Parathyroid adenoma (tissue), 2 donors: ENCODE results near the gene CMBL.

Experiments used
- H2AFZ ChIP-seq: fragments of 300-600 bp; sonication (generic); one replicate; pipeline ENCODE4 v1.7.0; 2017; ENCODE audit warnings: antibody characterized with exemption, mild to moderate bottlenecking
- H3K27ac ChIP-seq: fragments of 300-600 bp; sonication (generic); one replicate; pipeline ENCODE4 v1.7.0; 2017
- H3K27me3 ChIP-seq: fragments of 300-600 bp; sonication (generic); one replicate; pipeline ENCODE4 v1.7.0; 2017; ENCODE audit warnings: low read length; ENCODE audit not compliant: control insufficient read depth, insufficient read depth
- H3K36me3 ChIP-seq: fragments of 300-600 bp; sonication (generic); one replicate; pipeline ENCODE4 v1.7.0; 2017; ENCODE audit warnings: low read length; ENCODE audit not compliant: control insufficient read depth, insufficient read depth
- H3K4me1 ChIP-seq: fragments of 300-600 bp; sonication (generic); one replicate; pipeline ENCODE4 v1.7.0; 2017; ENCODE audit warnings: control low read depth
- H3K4me2 ChIP-seq: fragments of 300-600 bp; sonication (generic); one replicate; pipeline ENCODE4 v1.7.0; 2017; ENCODE audit warnings: low read length
- H3K4me3 ChIP-seq: fragments of 300-600 bp; sonication (generic); one replicate; pipeline ENCODE4 v1.7.0; 2017; ENCODE audit warnings: low read depth, low read length
- H3K79me2 ChIP-seq: fragments of 300-600 bp; sonication (generic); one replicate; pipeline ENCODE4 v1.7.0; 2017; ENCODE audit warnings: control low read depth
- H3K9ac ChIP-seq: fragments of 300-600 bp; sonication (generic); one replicate; pipeline ENCODE4 v1.7.0; 2017; ENCODE audit warnings: mild to moderate bottlenecking
- H3K9me3 ChIP-seq: fragments of 300-600 bp; sonication (generic); one replicate; pipeline ENCODE4 v1.7.0; 2017; ENCODE audit warnings: low read length; ENCODE audit not compliant: control insufficient read depth
- TF ChIP-seq, protein P1 (sequence below): fragments of 300-600 bp; sonication (generic); IDR thresholded peaks from one replicate; pipeline ENCODE4 v1.7.0; 2017; ENCODE audit warnings: antibody characterized with exemption, mild to moderate bottlenecking
- donor health status: primary hyperparathyroidism.

The CMBL gene

GRCh38 chr5:10289991-10290390 lies 17.7 kb downstream of the CMBL start:
- H3K27me3 ChIP-seq, result no peaks in the 10 kb centered on the region
- no peaks in the 10 kb centered on the region for H3K79me2 ChIP-seq
- H3K4me3 ChIP-seq, result no peak overlapping the region
- no peaks in the 10 kb centered on the region for H3K9me3 ChIP-seq
- peaks cover 29% of the 10 kb centered on the region for H3K4me1 ChIP-seq
- no peaks in the 10 kb centered on the region for H3K36me3 ChIP-seq
- TF ChIP-seq, protein P1, sequence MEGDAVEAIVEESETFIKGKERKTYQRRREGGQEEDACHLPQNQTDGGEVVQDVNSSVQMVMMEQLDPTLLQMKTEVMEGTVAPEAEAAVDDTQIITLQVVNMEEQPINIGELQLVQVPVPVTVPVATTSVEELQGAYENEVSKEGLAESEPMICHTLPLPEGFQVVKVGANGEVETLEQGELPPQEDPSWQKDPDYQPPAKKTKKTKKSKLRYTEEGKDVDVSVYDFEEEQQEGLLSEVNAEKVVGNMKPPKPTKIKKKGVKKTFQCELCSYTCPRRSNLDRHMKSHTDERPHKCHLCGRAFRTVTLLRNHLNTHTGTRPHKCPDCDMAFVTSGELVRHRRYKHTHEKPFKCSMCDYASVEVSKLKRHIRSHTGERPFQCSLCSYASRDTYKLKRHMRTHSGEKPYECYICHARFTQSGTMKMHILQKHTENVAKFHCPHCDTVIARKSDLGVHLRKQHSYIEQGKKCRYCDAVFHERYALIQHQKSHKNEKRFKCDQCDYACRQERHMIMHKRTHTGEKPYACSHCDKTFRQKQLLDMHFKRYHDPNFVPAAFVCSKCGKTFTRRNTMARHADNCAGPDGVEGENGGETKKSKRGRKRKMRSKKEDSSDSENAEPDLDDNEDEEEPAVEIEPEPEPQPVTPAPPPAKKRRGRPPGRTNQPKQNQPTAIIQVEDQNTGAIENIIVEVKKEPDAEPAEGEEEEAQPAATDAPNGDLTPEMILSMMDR, result no peak
- no peak overlapping the region for H3K4me2 ChIP-seq
- no peak overlapping the region for H3K9ac ChIP-seq
- peak overlapping the region; percentile 97 for H3K27ac ChIP-seq
- H2AFZ ChIP-seq, result peak overlapping the region; percentile 7

DNA sequence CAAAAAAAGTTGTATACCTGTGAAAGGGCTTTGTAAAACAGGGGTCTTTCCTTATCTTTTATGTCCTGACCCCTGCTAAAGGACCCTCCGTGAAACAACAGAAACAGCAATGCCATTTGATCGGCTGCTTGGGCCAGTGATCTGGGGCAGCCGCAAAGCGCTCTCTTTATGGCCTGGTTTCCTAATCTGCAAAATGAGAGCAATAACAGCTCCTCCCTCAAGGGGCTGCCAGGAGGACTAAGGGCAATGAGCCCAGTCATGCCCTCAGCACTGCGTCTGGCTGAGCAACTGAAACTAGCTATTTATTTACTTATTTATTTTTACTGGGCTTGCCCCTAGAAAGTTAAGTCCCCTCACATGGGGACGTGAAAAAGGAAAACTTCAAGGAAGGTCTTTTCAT lies 18.3 kb downstream of the CMBL start:
- Histone ChIP-seq H3K9ac (no peak overlapping the region), H2AFZ (peak overlapping the region; percentile 7)

GRCh38 chr5:10288592-10289219 lies 19.0 kb downstream of the CMBL start:
- H3K27me3 ChIP-seq, result no peaks in the 10 kb centered on the region

More for the DNA sequence above, 18.3 kb downstream of the CMBL start:
- Histone ChIP-seq H3K27me3 (no peaks in the 10 kb centered on the region), H3K27ac (peak overlapping the region; percentile 97), H3K36me3 (no peaks in the 10 kb centered on the region), H3K79me2 (no peaks in the 10 kb centered on the region), H3K4me1 (peaks cover 29% of the 10 kb centered on the region), H3K4me3 (no peak overlapping the region), H3K4me2 (peak overlapping the region; percentile 69), H3K9me3 (no peaks in the 10 kb centered on the region)
- TF ChIP-seq, protein P1, result no peak

GRCh38 chr5:10286862-10287227 lies 20.9 kb downstream of the CMBL start:
- H3K9me3 ChIP-seq, result no peaks in the 10 kb centered on the region

More at GRCh38 chr5:10288592-10289219, 19.0 kb downstream of the CMBL start:
- Histone ChIP-seq H3K36me3 (no peaks in the 10 kb centered on the region), H3K4me3 (peak overlapping the region; percentile 39), H3K9ac (no peak overlapping the region), H3K9me3 (no peaks in the 10 kb centered on the region), H3K27ac (peak overlapping the region; percentile 97), H3K79me2 (no peaks in the 10 kb centered on the region), H3K4me1 (peaks cover 28% of the 10 kb centered on the region), H3K4me2 (peak overlapping the region; percentile 69), H2AFZ (peak overlapping the region; percentile 7)
- TF ChIP-seq, protein P1, result peak; percentile 24

More at GRCh38 chr5:10286862-10287227, 20.9 kb downstream of the CMBL start:
- Histone ChIP-seq H3K27me3 (no peaks in the 10 kb centered on the region), H3K36me3 (no peaks in the 10 kb centered on the region), H3K4me1 (peaks cover 23% of the 10 kb centered on the region), H3K4me3 (no peak overlapping the region), H3K4me2 (no peak overlapping the region), H2AFZ (no peak overlapping the region), H3K27ac (no peak overlapping the region), H3K9ac (no peak overlapping the region), H3K79me2 (no peaks in the 10 kb centered on the region)
- TF ChIP-seq, protein P1, result no peak
